HepG2 (cell line): ENCODE data around the gene TUT1. TPM values are rescaled to one million over a fixed set of nuclear protein-coding genes. Genes with fewer than 3 reads are reported as not detected.

ENCODE experiments used
- ELF3 ChIP-seq: IDR thresholded peaks from 2 replicates; pipeline ENCODE4 v1.6.1; 2016; ENCODE audit warnings: missing genetic modification reagents, missing compliant biosample characterization
- HNRNPUL1 ChIP-seq: fragments of 200-400 bp; formaldehyde crosslinking; IDR thresholded peaks from 2 replicates; pipeline ENCODE4 v1.6.1; 2017; ENCODE audit warnings: low read depth, mild to moderate bottlenecking, low read length, moderate library complexity
- HOXA9 ChIP-seq: sonication (generic); formaldehyde crosslinking; IDR thresholded peaks from 2 replicates; pipeline ENCODE4 v1.8.1; 2022; ENCODE audit warnings: missing genetic modification reagents, mild to moderate bottlenecking, moderate library complexity, borderline replicate concordance
- IKZF1 ChIP-seq: fragments of 450-650 bp; IDR thresholded peaks from 2 replicates; pipeline ENCODE4 v1.7.1; 2016
- NBN ChIP-seq: fragments of 450-650 bp; conservative IDR thresholded peaks from 2 replicates; pipeline ENCODE4 v1.6.1; 2017
- THRA ChIP-seq: sonication (generic); formaldehyde crosslinking; IDR thresholded peaks from 2 replicates; pipeline ENCODE4 v1.4.0; 2020; ENCODE audit warnings: missing genetic modification reagents, borderline replicate concordance
- ZNF432 ChIP-seq: sonication (generic); formaldehyde crosslinking; IDR thresholded peaks from 2 replicates; pipeline ENCODE4 v1.5.0; 2020; ENCODE audit warnings: missing genetic modification reagents, mild to moderate bottlenecking, borderline replicate concordance
- ZNF484 ChIP-seq: sonication (generic); formaldehyde crosslinking; IDR thresholded peaks from 2 replicates; pipeline ENCODE4 v1.5.1; 2020; ENCODE audit warnings: mild to moderate bottlenecking, low read depth, missing genetic modification reagents, borderline replicate concordance
- polyA plus RNA-seq, 8 experiments: library from polyadenylated mRNA; depleted of rRNA in 3 of 8; stranded (reverse) in 7 of 8; unstranded in 1 of 8; fragments of >200 nt; fragmentation: Illumina TruSeq in 4 of 8; extraction: Trizol in 4 of 8; gene quantifications; 2 replicates each; pipeline versions ENCODE4 v1.2.1 to v1.2.3, GENCODE V29; 2011 to 2016; ENCODE audit warnings: low read depth in 4 of 8, missing spikeins in 1 of 8, mixed read lengths in 1 of 8; ENCODE audit not compliant: insufficient read depth in 1 of 8
- total RNA-seq, 5 experiments: library from RNA; depleted of rRNA; stranded (reverse); fragments of >200 nt; fragmentation: Illumina TruSeq; extraction: Trizol; gene quantifications; 2 replicates each; pipeline ENCODE4 v1.2.3, GENCODE V29; 2016; ENCODE audit warnings: low read depth in 1 of 5
- TF ChIP-seq, protein P1 (sequence below), 2 experiments: sonication (generic) in 1 of 2; formaldehyde crosslinking in 1 of 2; IDR thresholded peaks; 2 replicates each; pipeline versions ENCODE4 v1.5.1 to v1.6.1; 2011 to 2020; ENCODE audit warnings: borderline replicate concordance in 1 of 2, low read depth in 1 of 2, low read length in 1 of 2, mild to moderate bottlenecking in 1 of 2, missing genetic modification reagents in 1 of 2, moderate library complexity in 1 of 2
- TF ChIP-seq, protein P2 (sequence below): sonication (generic); formaldehyde crosslinking; IDR thresholded peaks from 2 replicates; pipeline ENCODE4 v1.5.0; 2020; ENCODE audit warnings: mild to moderate bottlenecking, missing genetic modification reagents, borderline replicate concordance
- TF ChIP-seq, protein P3 (sequence below): sonication (generic); formaldehyde crosslinking; IDR thresholded peaks from 2 replicates; pipeline ENCODE4 v1.5.1; 2020; ENCODE audit warnings: mild to moderate bottlenecking, missing genetic modification reagents, moderate library complexity
- TF ChIP-seq, protein P4 (sequence below): sonication (generic); formaldehyde crosslinking; IDR thresholded peaks from 2 replicates; pipeline ENCODE4 v1.4.0; 2020; ENCODE audit warnings: missing genetic modification reagents

The TUT1 gene
- total and polyA plus RNA-seq, 2 of the 13 experiments (the other 11 are each of a cell fraction or from before 2014, with no cell fraction given), result 9.7 to 14.3 TPM

DNA sequence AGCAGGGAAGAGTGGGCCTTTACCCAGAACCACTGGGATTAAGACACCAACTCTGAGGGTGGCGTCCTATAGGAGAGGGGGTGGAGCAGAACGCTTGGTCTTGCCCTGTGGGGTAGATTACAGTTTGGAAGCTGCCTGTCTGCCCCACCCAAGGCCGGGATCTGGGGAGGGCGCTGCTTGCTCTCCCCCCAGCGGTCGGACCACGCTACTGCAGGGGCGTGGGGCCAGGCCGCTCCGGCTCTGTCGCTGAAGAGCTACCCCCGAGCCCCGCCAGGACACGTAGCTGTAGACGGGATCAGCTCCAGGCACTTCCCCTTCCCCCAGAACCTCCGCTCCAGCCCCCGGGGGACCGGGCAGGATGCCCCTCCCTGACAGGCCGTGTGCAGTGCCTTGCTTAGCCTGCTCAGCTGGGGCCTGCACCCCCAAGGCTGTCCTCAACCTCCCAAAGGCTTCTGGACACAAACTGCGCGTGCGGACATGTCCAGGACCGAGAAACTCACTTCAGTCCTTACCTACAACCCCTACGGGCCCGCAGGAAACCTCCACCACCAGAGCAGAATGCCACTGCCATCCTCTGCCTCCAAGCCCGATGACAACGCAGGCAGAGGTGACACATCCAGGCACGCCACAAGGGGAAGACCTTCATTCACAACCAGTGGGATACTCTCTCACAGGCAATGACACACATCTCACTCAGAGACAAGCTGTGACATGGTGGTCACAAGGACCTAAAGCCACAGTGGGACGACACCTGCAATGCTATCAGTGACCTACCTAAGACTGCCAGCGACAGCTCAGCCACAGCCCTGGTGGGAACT is 48.4 kb downstream of the TUT1 start (continued):
- TF ChIP-seq, protein P1, sequence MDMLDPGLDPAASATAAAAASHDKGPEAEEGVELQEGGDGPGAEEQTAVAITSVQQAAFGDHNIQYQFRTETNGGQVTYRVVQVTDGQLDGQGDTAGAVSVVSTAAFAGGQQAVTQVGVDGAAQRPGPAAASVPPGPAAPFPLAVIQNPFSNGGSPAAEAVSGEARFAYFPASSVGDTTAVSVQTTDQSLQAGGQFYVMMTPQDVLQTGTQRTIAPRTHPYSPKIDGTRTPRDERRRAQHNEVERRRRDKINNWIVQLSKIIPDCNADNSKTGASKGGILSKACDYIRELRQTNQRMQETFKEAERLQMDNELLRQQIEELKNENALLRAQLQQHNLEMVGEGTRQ (IDR thresholded peaks at IDR 0.05; ENCODE audit: low read depth, low read length), result no peak
- TF ChIP-seq, protein P1 (CRISPR knock-in tag; IDR thresholded peaks at IDR 0.05; ENCODE audit: borderline replicate concordance), result no peak
- TF ChIP-seq IKZF1 (no peak), HNRNPUL1 (no peak), ZNF432 (no peak), THRA (CRISPR knock-in tag) (no peak), ELF3 (CRISPR knock-in tag) (no peak), ZNF484 (CRISPR knock-in tag) (no peak), HOXA9 (CRISPR knock-in tag) (no peak), NBN (no peak)
- TF ChIP-seq, protein P2, sequence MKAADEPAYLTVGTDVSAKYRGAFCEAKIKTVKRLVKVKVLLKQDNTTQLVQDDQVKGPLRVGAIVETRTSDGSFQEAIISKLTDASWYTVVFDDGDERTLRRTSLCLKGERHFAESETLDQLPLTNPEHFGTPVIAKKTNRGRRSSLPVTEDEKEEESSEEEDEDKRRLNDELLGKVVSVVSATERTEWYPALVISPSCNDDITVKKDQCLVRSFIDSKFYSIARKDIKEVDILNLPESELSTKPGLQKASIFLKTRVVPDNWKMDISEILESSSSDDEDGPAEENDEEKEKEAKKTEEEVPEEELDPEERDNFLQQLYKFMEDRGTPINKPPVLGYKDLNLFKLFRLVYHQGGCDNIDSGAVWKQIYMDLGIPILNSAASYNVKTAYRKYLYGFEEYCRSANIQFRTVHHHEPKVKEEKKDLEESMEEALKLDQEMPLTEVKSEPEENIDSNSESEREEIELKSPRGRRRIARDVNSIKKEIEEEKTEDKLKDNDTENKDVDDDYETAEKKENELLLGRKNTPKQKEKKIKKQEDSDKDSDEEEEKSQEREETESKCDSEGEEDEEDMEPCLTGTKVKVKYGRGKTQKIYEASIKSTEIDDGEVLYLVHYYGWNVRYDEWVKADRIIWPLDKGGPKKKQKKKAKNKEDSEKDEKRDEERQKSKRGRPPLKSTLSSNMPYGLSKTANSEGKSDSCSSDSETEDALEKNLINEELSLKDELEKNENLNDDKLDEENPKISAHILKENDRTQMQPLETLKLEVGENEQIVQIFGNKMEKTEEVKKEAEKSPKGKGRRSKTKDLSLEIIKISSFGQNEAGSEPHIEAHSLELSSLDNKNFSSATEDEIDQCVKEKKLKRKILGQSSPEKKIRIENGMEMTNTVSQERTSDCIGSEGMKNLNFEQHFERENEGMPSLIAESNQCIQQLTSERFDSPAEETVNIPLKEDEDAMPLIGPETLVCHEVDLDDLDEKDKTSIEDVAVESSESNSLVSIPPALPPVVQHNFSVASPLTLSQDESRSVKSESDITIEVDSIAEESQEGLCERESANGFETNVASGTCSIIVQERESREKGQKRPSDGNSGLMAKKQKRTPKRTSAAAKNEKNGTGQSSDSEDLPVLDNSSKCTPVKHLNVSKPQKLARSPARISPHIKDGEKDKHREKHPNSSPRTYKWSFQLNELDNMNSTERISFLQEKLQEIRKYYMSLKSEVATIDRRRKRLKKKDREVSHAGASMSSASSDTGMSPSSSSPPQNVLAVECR (CRISPR knock-in tag), result peak; percentile 59; the same call in 1 of the 2 replicates
- TF ChIP-seq, protein P3, sequence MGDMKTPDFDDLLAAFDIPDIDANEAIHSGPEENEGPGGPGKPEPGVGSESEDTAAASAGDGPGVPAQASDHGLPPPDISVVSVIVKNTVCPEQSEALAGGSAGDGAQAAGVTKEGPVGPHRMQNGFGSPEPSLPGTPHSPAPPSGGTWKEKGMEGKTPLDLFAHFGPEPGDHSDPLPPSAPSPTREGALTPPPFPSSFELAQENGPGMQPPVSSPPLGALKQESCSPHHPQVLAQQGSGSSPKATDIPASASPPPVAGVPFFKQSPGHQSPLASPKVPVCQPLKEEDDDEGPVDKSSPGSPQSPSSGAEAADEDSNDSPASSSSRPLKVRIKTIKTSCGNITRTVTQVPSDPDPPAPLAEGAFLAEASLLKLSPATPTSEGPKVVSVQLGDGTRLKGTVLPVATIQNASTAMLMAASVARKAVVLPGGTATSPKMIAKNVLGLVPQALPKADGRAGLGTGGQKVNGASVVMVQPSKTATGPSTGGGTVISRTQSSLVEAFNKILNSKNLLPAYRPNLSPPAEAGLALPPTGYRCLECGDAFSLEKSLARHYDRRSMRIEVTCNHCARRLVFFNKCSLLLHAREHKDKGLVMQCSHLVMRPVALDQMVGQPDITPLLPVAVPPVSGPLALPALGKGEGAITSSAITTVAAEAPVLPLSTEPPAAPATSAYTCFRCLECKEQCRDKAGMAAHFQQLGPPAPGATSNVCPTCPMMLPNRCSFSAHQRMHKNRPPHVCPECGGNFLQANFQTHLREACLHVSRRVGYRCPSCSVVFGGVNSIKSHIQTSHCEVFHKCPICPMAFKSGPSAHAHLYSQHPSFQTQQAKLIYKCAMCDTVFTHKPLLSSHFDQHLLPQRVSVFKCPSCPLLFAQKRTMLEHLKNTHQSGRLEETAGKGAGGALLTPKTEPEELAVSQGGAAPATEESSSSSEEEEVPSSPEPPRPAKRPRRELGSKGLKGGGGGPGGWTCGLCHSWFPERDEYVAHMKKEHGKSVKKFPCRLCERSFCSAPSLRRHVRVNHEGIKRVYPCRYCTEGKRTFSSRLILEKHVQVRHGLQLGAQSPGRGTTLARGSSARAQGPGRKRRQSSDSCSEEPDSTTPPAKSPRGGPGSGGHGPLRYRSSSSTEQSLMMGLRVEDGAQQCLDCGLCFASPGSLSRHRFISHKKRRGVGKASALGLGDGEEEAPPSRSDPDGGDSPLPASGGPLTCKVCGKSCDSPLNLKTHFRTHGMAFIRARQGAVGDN (CRISPR knock-in tag), result peak; percentile 87
- TF ChIP-seq, protein P4, sequence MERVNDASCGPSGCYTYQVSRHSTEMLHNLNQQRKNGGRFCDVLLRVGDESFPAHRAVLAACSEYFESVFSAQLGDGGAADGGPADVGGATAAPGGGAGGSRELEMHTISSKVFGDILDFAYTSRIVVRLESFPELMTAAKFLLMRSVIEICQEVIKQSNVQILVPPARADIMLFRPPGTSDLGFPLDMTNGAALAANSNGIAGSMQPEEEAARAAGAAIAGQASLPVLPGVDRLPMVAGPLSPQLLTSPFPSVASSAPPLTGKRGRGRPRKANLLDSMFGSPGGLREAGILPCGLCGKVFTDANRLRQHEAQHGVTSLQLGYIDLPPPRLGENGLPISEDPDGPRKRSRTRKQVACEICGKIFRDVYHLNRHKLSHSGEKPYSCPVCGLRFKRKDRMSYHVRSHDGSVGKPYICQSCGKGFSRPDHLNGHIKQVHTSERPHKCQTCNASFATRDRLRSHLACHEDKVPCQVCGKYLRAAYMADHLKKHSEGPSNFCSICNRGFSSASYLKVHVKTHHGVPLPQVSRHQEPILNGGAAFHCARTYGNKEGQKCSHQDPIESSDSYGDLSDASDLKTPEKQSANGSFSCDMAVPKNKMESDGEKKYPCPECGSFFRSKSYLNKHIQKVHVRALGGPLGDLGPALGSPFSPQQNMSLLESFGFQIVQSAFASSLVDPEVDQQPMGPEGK (CRISPR knock-in tag), result peak; percentile 76
